NCI-H1417 treated with DMSO at 0.1 percent for 48 hours (cell line): ENCODE results near the gene TRAPPC6A.

Experiments used
- DNase-seq: peaks from one replicate; lab custom pipeline; 2025; lab: John Stamatoyannopoulos, UW

TRAPPC6A gene, protein sequence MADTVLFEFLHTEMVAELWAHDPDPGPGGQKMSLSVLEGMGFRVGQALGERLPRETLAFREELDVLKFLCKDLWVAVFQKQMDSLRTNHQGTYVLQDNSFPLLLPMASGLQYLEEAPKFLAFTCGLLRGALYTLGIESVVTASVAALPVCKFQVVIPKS

DNA sequence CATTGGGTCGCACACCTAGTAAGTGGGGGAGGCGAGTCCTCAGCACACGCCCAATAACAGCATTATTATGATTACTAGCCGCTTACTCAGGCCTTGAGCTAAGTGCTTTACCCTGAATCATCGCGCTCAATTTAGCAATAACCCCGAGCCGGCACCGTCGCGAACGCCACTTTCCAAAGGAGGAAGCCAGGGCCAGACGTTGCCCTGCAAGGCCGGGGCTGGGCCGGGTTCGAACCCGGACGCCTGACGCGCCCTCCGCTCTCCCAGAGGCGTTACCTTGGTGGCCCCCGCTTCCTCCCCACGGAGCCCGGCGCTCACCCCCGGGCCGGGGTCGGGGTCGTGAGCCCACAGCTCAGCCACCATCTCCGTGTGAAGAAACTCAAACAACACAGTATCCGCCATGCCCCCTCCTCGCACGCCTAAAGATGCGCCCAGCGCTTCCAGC lies at the start of gene TRAPPC6A:
TRAPPC6A (minus strand) TSS at position 421 of the 445 bp plus-strand sequence; CDS start at position 402, 19 bp downstream.
- no peak for DNase-seq

DNA sequence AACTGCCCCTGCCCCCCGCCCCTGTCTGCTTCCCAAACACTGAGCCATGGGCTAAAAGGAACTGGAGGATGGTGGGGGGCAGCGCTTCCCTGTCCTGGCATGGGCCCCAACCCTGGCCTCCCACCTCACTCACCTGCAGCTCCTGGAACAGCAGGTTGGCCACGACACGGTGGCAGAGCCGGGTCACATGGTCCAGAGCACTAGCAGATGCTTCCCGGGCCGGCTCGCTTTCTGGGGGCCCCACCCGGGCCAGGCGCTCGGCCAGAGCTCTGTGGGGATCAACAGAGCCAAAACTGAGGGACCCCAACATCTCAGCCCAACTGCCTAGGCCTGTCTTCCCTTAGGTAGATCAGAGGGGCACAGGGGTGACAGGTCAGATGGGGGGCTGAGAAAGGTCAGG lies 46.6 kb upstream of the TRAPPC6A start:
- DNase-seq, result no peak

DNA sequence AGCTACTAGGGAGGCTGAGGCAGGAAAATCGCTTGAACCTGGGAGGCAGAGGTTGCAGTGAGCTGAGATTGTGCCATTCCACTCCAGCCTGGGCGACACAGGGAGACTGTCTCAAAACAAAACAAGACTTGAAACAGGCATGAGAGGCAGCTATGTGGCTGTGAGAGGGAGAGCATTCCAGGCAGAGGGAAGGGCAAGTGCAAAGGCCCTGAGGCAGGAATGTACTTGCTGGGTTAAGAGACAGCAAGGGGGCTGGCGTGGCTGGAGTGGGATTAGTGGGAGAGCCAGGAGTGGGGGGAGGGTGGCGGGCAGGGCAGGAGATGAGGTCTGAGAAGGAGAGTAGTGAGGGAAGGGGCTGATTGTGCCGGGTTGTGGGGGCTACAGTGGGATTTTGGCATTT lies 45.8 kb upstream of the TRAPPC6A start:
- DNase-seq, result no peak

DNA sequence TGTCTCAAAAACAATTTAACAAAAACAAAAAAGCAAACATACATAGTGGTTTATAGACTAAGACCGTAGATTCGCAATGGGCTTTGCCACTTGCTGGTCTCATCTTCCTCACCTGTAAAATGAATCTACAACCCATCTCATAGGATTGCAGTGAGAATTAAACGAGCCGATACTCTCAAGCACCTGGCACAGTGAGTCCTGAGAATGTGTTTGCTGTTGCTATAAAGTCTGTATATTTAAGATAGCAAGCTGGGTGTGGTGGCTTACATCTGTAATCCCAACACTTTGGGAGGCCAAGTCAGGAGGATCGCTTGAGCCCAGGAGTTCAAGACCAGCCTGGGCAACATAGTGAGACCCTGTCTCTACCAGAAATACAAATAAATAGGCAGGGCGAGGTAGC lies 44.7 kb upstream of the TRAPPC6A start:
- DNase-seq, result no peak

DNA sequence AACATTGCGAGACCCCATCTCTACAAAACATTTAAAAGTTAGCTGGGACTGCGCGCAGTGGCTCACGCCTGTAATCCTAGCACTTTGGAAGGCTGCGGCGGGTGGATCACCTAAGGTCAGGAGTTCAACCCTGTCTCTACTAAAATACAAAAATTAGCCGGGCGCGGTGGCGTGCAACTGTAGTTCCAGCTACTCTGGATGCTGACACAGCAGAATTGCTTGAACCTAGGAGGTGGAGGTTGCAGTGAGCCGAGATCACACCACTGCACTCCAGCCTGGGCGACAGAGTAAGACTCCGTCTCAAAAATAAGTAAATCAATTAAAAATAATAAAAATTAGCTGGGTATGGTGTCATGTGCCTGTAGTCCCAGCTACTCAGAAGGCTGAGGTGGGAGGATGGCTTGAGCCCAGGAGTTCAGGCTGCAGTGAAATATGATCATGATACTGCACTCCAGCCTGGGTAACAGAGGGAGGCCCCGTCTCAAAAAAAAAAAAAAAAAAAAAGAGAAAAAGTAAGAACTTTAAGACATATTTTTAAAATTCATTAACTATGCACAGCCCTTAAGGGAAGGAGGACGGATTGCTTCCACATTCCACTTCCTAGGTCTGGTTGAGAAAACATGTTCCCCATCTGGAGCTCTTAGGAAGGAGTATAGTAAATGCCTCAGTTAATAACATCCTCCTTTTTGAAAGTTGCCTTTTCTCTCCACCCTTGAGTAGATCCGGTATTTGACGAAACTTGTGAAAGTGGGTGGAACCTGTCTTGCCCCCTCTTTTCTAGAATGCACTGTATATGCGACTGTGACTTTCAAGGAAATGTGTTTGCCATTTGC lies 41.1 kb upstream of the TRAPPC6A start:
- no peak for DNase-seq

DNA sequence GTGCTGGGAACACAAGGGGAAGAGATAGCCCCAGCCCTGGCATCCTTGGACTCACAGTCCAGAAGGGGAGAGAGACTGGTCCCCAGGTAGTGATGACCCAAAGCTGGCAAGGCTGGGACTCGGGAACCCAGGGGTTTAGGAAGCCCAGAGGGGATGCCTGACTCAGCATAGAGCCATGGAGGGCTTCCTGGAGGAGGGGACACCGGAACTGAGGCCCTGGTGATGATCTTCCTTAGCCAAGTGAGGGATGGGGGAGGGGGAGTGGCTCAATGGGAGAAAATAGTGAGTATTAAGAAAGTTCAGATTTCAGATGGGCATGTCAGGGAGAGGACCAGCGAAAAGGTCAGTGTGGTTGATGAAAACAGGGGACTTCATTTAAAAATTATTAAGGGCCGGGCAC lies 40.4 kb upstream of the TRAPPC6A start:
- no peak for DNase-seq

DNA sequence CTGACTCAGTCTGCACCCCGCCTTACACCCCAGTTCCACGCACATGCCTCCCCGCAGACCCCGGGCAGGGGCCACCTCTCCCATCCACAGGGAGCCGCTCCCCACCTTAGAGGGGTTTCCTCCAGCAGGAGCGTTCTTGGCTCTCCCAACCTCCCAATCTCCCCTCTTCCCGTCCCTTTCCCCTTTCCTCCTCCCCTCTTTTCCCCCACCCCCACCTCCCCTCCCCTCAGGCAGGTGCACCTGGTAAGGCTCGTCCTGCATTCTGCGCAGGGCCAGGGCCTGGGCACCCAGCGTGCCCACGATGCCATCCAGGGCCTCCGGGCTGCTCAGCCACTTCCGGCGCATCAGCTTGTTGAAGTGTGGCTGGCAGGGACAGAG lies 39.9 kb upstream of the TRAPPC6A start:
- DNase-seq, result no peak

DNA sequence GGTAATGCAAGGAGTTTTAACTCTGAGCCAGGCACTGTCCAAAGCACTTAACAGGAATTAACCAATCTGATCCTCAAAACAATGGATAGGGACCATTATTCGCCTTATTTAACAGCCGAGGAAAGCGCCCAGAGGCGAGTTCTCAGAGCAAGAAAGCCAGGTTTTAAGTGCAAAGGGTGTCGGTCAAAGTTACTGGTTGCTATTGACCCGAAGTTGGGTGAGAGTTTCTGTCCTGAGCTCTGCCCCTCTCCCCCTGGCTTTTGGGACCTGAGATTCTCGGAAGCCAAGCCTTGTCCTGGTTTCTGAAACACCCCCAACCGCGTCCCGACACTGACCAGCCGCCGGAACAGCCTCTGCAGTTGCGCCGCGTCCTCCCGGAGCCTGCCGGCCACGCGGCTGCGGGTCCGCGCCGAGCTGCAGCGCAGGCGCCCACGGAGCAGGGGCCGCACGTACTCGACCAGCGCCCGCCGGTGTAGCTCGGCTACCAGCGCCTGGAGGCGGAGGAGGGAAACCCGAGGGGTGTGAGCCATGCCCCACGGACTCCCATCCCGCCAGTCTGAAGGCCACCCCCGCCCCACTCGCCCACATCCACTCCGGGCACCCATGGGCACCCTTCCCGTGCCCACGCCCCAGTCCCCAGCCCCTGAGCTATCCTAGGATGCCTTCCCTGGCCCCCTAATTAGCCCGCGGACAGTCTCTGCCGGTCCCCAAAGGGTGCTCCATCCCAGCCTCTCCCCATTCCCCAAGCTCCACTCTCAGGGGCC lies 39.3 kb upstream of the TRAPPC6A start:
- no peak for DNase-seq

DNA sequence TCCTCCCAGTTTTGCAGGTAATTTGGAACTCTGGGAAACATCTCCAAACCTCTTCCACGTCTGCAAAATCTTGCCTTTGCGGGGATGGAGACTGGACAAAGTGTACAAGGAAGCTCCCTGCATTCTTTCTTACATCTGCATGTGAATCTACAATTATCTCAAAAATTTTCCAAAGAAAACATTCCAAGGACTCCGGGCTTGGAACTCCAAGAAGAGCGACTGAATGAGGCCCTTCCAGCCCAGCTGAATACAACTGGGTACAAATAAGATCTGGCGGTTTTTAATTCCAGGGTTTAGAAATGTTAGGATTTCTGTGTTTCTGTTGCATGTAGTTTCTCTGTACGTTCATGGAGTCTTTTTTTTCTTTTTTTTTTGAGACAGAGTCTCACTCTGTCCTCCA lies 38.6 kb upstream of the TRAPPC6A start:
- no peak for DNase-seq

DNA sequence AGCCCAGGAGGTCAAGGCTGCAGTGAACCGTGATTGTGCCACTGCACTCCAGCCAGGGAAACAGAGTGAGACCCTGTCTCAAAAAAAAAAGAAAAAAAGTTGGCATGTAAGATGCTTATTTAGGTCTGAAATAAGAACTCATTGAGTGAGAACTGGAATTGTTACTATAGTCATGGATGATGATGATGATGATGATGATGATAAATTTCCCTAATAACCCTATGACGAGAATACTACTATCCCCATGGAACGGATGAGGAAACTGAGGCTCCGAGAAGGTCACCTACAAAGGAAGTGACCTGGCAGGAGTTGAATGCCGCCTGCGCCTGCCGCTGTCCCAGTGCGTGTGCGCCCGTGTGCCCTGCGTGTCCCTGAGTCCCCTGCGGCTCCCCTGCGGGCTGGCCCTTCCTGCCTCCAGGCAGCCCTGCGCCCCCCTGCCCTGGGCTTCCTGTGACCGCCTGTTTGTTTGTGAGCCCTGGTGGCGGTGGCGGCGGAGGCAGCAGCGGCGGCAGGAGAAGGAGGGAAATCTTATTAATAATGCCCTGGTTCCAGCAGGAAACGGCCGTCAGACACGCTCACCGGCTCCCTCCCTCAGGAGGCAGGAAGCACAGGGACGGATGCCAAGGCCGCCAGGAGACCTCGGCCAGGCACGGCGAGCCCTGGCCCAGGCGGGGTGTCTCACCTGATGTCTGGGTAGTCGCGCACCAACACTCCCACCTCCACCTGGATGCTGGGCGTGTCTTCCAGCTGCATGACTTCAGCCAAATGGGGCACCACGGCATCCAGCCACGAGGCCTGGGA lies 37.6 kb upstream of the TRAPPC6A start:
- DNase-seq, result peak; percentile 8

DNA sequence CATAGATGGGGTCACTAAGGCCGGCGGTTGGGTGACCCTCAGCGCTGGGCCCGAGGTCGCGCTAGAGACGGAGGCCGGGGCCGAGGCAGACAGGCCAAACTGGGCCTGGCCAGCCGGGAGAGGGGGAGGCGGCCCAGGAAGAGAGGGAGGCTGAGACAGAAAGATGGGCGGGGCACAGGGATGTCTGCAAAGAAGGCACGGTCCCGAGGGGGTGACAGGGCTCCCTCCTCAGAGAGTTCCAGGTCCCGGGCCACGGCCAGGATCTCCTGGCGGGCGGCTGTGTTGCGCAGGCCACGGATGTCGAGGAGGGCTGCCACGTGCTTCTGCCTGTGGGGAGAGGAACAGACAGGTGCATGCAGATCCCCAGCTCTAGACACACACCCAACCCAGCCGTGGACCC lies 35.0 kb upstream of the TRAPPC6A start:
- DNase-seq, result no peak

DNA sequence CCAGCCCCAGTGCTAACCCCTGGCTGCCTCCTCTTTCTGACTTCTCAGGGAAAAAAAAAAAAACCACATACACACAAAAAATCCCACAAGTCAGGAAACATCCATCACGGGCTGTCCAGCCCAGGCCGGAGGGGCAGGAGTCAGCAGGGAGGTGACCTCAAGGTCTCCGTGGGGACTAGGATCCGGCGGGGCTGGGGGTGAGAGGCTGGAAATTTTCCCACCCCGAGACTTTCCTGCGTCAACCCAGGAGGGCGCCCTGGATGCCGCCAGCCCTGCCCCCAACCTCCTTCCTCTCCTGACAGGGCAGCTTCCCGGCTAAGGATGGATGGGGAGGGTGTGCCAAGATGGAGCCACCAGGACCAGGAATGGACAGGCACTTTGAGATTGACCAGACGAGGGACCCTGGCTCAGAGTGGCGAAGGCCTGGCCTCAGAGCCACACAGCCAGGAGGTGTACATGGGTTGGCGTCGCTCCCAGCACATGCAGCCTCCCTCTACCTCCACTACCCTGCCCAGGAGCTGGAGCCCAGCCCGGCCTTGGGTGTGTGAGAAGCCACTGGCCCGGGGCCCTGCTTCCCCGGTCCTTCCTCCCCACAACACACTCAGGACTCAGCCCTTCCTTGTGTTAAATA lies 33.8 kb upstream of the TRAPPC6A start:
- DNase-seq, result no peak

DNA sequence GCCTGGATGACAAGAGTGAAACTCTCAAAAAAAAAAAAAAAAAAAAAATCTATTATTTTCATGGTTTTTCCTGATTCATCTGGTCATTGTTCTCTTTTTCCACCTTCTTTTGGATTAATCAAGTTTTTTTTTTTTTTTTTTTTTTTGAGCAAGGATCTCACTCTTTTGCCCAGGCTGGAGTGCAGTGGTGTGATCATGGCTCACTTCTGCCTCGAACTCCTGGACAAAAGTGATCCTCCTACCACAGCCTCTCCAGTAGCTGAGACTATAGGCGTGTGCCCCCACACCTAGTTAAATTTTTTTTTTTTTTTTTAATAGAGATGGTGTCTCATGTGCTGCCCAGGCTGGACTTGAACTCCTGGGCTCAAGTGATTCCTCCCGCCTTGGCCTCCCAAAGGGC lies 28.3 kb upstream of the TRAPPC6A start:
- DNase-seq, result no peak

DNA sequence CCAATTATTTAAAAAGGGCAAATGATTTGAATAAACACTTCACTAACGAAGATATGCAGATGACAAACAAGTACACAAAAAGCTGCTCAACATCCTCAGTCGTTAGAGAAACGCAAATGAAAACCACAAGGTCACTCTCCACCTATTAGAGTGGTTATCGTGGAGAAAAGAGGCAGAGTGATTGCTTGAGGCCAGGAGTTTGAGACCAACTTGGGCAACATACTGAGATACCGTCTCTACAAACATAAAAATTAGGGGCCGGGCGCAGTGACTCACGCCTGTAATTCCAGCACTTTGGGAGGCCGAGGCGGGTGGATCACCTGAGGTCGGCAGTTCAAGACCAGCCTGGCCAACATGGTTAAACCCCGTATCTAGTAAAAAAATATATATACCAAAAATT lies 27.8 kb upstream of the TRAPPC6A start:
- no peak for DNase-seq

DNA sequence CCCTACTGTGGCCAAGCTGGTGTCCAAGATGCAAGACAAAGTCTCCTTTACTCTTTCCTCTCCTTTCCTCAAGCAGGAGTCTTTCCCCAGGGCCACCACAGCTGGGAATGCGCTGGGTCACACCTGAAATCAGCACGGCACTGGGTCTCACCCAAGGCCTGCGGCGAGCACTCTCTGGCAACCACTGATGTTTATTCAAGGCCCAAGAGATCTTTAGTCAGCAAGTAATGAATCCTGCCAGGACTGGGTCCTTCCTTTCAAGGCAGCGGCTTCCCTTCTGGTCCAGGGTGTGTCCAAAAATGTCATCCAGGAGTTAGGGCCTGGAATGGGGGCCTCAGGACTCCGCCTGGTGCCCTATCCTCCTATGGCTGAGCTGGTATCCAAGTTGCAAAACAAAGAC lies 24.6 kb upstream of the TRAPPC6A start:
- no peak for DNase-seq

DNA sequence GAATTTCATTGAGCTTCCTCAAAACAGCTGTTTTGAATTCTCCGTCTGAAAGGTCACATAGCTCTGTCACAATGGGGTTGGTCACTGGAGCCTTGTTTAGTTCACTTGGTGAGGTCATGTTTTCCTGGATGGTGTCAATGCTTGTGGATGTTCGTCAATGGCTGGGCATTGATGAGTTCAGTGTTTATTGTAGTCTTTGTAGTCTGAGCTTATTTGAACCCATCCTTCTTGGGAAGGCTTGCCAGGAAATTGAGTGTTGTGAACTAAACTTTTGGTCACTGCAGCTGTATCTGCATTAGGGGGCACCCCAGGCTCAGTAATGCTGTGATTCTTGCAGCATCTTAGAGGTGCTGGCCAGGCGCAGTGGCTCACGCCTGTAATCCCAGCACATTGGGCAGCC lies 22.5 kb upstream of the TRAPPC6A start:
- no peak for DNase-seq

DNA sequence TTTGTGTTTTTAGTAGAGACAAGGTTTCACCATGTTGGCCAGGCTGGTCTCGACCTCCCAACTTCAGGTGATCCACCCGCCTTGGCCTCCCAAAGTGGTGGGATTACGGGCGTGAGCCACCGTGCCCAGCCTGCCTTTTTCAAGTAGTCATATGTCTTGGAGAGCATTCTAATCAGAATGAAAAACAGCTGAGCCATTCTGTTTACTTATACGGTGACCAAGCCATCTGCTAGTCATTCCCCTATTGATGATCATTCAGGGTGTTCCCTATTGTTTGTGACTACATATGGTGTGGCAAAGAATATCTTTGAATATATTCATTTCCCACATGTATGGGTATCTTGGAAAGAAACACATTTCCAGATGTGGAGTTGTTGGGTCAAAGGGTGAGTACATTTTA lies 17.7 kb upstream of the TRAPPC6A start:
- DNase-seq, result no peak

DNA sequence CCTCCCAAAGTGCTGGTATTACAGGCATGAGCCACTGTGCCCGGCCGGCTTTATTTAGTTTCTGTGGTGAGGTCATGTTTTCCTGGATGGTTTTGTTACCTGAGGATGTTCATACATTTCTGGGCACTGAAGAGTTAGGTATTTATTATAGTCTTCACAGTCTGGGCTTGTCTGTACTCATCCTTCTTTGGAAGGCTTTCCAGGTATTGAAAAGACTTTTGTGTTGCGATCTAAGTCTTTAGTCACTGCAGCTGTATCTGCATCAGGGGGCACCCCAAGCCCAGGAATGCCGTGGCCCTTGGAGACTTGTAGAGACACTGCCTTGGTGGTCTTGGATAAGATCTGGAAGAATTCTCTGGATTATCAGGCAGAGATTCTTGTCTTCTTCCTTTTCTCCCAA lies 13.3 kb upstream of the TRAPPC6A start:
- DNase-seq, result no peak

DNA sequence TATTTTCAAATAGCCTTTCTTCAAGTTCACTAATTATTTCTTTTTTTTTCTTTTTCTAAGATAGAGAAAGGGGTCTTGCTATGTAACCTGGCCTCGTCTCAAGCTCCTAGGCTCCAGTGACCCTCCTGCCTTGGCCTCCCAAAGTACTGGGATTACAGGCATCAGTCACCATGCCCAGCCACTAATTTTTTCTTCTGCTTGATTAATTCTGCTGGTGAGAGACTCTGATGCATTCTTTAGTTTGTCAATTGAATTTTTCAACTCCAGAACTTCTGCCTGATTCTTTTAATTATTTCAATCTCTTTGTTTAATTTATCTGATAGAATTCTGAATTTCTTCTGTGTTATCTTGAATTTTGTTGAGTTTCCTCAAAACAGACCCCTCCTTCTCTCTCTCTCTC lies 11.9 kb upstream of the TRAPPC6A start:
- DNase-seq, result no peak

DNA sequence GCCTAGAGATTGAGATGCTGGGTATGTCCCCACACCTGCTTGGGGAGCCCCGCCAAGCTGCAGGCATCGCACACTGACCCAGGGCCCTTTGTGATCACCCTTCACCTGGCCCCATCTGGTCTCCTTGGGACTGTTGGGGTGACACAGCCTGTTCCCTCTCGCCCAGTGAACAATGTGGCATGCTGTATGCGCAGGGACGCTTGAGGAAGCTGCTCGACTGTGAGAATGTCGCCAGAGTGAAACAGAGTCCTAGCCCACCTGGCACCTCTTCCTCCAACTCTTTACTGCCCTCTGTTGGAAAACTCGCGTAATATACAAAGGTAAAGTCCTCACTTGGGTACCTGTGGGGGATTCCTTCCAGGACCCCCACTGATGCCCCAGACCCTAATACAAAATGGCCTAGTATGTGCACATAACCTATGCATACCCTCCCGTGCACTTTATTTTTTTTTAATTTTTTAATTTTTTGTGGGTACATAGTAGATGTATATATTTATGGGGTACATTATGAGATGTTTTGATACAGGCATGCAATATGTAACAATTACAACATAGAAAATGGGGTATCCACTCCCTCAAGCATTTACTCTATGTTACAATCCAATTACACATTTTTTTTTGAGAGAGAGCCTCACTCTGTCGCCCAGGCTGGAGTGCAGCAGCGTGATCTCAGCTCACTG lies 9.5 kb upstream of the TRAPPC6A start:
- DNase-seq, result no peak
